ENCODE results near the gene SLC22A23.

Gene SLC22A23

GRCh38 chr6:3293271-3294155 is 163.3 kb downstream of the SLC22A23 start:
- no peak for DNase-seq

GRCh38 chr6:3292431-3293197 is 164.2 kb downstream of the SLC22A23 start:
- DNase-seq = no peak

GRCh38 chr6:3291987-3292386 is 164.9 kb downstream of the SLC22A23 start:
- DNase-seq = no peak

GRCh38 chr6:3291346-3291745 is 165.5 kb downstream of the SLC22A23 start:
- DNase-seq = no peak

GRCh38 chr6:3290931-3291211 is 166.0 kb downstream of the SLC22A23 start:
- DNase-seq = no peak

DNA sequence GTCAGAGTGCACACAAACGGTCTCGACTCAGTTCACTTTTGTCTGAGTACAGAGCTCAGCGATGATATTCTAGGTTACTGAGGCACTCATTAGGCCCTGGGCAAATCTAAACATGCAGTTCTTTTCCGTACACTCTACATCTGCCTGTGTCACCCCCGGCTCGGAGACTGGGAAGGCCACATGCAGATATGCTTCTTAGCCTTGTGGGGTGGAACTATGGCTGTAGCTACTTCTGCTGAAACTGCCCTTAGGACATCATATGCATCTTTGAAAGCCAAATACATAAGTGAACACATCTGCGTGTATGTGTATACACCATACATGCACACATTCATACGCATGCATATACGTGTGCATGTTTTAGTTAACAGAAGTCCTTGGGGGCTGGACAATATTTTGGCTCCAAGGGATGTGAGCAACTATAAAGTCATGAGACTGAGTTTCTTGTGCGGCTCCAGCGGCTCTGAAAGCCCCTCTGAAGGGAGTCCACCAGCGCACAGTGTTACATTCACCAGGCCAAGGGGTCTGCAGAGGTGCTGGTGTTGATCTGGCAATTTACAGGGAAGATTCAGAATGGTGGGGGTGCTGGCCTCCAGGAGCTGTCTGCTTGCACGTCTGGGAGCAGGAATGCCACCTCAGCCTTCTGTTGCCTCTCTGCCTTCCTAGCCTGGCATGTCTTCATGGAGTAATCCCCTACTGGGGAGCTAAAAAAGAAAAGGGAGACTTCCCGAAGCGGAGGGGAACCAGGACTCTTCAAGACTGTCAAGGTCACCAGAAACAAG is 166.5 kb downstream of the SLC22A23 start:
- no peak for DNase-seq

GRCh38 chr6:3289664-3290055 is 167.2 kb downstream of the SLC22A23 start:
- DNase-seq = no peak

DNA sequence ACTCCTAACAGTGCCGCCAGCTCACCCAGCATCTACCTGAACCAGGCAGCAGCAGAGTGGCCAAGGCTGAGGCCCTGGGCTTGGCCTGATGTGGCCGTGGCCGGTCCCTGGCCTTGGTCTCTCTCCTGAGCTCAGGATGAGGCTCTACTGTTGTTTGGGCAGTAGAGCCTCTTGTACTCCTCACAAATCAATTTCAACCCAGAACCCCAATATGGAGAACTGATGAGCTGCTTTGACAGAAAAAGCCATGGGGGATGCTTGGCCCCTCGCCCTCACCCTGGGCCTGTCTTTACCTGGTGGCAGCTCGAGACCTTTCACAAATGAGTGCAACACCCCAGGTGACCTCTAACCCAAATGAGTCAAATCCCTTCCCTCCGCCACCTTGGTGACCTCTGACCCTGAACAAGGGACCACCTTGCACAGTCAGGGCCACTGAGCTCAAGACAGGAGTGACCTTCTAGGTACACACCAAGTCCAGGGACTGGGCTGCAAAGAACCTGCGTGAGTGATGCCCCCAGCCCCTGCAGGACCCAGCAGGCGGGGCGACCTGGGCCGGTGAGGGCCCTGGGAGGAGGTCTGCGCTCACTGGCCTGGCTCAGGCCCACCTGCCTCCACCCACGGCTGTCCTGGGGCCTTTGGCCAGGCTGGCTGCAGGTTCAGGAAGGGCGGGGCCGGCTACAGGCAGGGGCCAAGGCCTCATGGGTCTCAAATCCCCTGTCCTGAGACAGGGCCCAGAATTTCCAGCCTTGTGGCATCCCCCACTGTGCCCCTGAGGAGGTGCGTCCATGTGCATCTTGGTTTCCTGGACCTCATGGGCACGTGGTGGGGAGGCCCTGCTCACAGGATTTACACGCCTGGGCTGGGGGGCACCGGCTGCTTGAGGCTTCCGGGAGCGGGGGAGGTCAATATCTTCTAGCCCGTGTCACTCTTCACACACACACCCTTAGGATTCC is 167.9 kb downstream of the SLC22A23 start:
- DNase-seq = no peak

GRCh38 chr6:3287976-3288707 is 168.7 kb downstream of the SLC22A23 start:
- DNase-seq = no peak

- no peak for DNase-seq
These were observed 169.5 kb downstream of the SLC22A23 start for GRCh38 chr6:3287308-3287707.

- no peak for DNase-seq
These were observed 170.1 kb downstream of the SLC22A23 start for GRCh38 chr6:3286641-3287171.

DNA sequence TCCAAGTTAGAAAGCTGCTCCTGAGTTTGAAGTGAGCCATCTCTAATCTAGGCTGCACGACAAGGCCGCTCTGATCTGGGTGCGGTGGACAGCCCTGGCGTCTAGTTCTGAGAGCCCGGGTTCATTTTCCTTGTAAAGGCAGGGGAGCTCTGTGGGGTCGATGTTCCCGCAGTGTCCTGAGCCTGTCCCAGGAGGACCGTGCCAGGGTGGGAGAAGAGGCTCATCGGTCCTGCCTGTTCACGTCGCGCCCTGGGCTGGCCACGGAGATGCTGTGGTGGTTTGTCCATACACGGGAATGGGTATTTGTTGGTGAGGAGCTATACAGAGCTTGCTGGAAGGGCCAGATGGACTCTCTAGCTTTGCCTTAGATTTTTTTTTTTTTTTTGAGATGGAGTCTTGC is 171.1 kb downstream of the SLC22A23 start:
- no peak for DNase-seq

DNA sequence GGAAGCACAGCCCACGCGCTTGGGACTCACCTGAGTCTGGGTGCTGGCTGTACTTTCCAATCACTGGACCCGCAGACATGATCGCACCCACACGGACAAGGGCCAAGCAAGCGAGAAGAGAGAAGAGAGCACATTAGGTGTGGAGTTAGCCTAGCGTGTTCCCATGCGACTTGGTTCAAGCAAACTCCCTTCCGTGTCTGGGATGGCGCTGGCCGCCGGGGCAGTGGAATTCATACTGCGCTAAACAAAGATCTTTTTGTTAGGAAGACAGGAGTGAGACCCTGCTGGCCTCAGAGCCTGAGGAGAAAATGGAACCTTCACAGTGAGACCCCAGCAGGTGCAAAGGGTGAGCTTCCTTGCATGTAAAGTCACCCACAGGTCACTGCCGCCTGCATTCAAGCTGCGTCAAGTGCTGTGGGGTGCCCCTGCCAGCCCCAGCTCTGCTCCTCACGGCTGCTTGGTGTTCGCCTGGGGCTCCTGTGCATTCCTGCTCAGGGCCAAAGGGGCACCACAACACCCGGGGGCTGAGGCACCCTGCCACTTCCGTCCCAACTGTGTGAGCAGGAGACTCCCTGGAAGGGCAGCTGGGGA is 171.7 kb downstream of the SLC22A23 start:
- no peak for DNase-seq

GRCh38 chr6:3284436-3284876 is 172.4 kb downstream of the SLC22A23 start:
- no peak for DNase-seq

- no peak for DNase-seq
These were observed 173.0 kb downstream of the SLC22A23 start for GRCh38 chr6:3283641-3284435.

DNA sequence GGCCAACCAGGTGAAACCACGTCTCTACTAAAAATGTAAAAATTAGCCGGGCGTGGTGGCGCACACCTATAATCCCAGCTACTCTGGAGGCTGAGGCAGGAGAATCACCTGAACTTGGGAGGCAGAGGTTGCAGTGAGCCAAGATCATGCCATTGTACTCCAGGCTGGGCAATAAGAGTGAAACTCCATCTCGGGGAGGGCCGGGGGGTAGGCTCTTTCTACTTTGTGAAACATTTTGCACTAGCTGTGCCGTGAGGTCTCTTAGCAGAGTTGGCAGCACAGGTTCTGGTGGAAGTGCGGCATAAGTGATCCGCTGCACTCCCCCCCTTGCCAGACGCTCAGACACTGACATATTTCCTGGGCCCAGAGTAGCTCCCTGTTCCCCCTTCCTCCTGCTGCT is 173.6 kb downstream of the SLC22A23 start:
- DNase-seq = no peak

- DNase-seq = no peak
These were observed 174.2 kb downstream of the SLC22A23 start for GRCh38 chr6:3282476-3283236.

- DNase-seq = no peak
These were observed 175.0 kb downstream of the SLC22A23 start for GRCh38 chr6:3281631-3282475.
